CD4-positive, alpha-beta T cell treated with Interleukin-6 at 100 ng/mL for 8 hours (primary cell): ENCODE data around the gene NEDD4.
"Not testable (repeated sequence)": the region's sequence is repeated elsewhere in the genome, so short reads cannot be mapped to it uniquely, and the experiment has no call there.

ENCODE experiments used
- DNase-seq: peaks from one replicate; pipeline ENCODE4 v3.0.0-alpha.2; 2020; ENCODE audit warnings: mixed read lengths, low spot score

The NEDD4 gene

GRCh38 chr15:55824857-55825613, 168.4 kb downstream of the NEDD4 start:
- no peak for DNase-seq

GRCh38 chr15:55823699-55824340, 169.6 kb downstream of the NEDD4 start:
- DNase-seq, result no peak

- DNase-seq, result no peak
Measured at GRCh38 chr15:55823191-55823670, 170.2 kb downstream of the NEDD4 start.

- DNase-seq, result not testable (repeated sequence)
Measured at GRCh38 chr15:55821740-55822139, 171.7 kb downstream of the NEDD4 start.

GRCh38 chr15:55820043-55820442, 173.4 kb downstream of the NEDD4 start:
- DNase-seq, result no peak

GRCh38 chr15:55819397-55820034, 173.9 kb downstream of the NEDD4 start:
- no peak for DNase-seq

GRCh38 chr15:55816017-55816416, 177.4 kb downstream of the NEDD4 start:
- DNase-seq, result no peak

- no peak for DNase-seq
Measured at GRCh38 chr15:55802600-55803376, 190.6 kb downstream of the NEDD4 start.

GRCh38 chr15:55800216-55800615, 193.2 kb downstream of the NEDD4 start:
- no peak for DNase-seq

- no peak for DNase-seq
Measured at GRCh38 chr15:55799291-55800212, 193.9 kb downstream of the NEDD4 start.

- DNase-seq, result no peak
Measured at GRCh38 chr15:55796321-55796965, 197.0 kb downstream of the NEDD4 start.

- DNase-seq, result no peak
Measured at GRCh38 chr15:55795031-55795430, 198.4 kb downstream of the NEDD4 start.

- DNase-seq, result no peak
Measured at GRCh38 chr15:55791551-55792400, 201.6 kb downstream of the NEDD4 start.

- DNase-seq, result peak; percentile 7
Measured at GRCh38 chr15:55789066-55789660, 204.2 kb downstream of the NEDD4 start.

- DNase-seq, result no peak
Measured at GRCh38 chr15:55786341-55786740, 207.1 kb downstream of the NEDD4 start.

- not testable (repeated sequence) for DNase-seq
Measured at GRCh38 chr15:55785593-55785992, 207.8 kb downstream of the NEDD4 start.

- no peak for DNase-seq
Measured at GRCh38 chr15:55784286-55784685, 209.1 kb downstream of the NEDD4 start.

GRCh38 chr15:55782901-55783300, 210.5 kb downstream of the NEDD4 start:
- no peak for DNase-seq

- no peak for DNase-seq
Measured at GRCh38 chr15:55780292-55780691, 213.1 kb downstream of the NEDD4 start.
